Mesenteric fat pad (tissue), 1 donor: ENCODE measurements around the gene UBE2F. TPM values are rescaled to one million over a fixed set of nuclear protein-coding genes. Genes with fewer than 3 reads are reported as not detected.

Experiments used
- DNase-seq: peaks from one replicate; pipeline ENCODE4 v3.0.0-alpha.2; 2020; ENCODE audit warnings: low spot score
- total RNA-seq: library from RNA; stranded (reverse); fragmentation: NEBNext Ultra II Directional; extraction: Animal tissue kit (Norgen Biotek cat#: 25700); gene quantifications from one replicate; pipeline ENCODE4 v1.2.1, GENCODE V29; 2021
- donor health status: DM: yes; HTN: yes; CAD: no.

The UBE2F gene
- total RNA-seq, 1 donor from 2014 or later = 58.8 TPM

GRCh38 chr2:238069021-238069709, 102.4 kb downstream of the UBE2F start:
- no peak for DNase-seq

- no peak for DNase-seq
Observed at GRCh38 chr2:238069877-238070276, 103.1 kb downstream of the UBE2F start.

- DNase-seq = no peak
Observed at GRCh38 chr2:238075397-238075796, 108.6 kb downstream of the UBE2F start.

- no peak for DNase-seq
Observed at GRCh38 chr2:238077292-238077691, 110.5 kb downstream of the UBE2F start.

GRCh38 chr2:238079874-238080327, 113.1 kb downstream of the UBE2F start:
- DNase-seq = no peak

- no peak for DNase-seq
Observed at GRCh38 chr2:238080518-238080917, 113.7 kb downstream of the UBE2F start.

- DNase-seq = no peak
Observed at GRCh38 chr2:238081150-238081549, 114.3 kb downstream of the UBE2F start.

- no peak for DNase-seq
Observed at GRCh38 chr2:238081561-238081960, 114.7 kb downstream of the UBE2F start.

GRCh38 chr2:238082151-238082550, 115.3 kb downstream of the UBE2F start:
- DNase-seq = no peak

GRCh38 chr2:238082827-238083226, 116.0 kb downstream of the UBE2F start:
- DNase-seq = no peak

GRCh38 chr2:238083919-238084318, 117.1 kb downstream of the UBE2F start:
- DNase-seq = no peak

GRCh38 chr2:238084761-238085160, 117.9 kb downstream of the UBE2F start:
- DNase-seq = no peak

- DNase-seq = no peak
Observed at GRCh38 chr2:238085899-238086298, 119.1 kb downstream of the UBE2F start.

- DNase-seq = no peak
Observed at GRCh38 chr2:238087211-238087610, 120.4 kb downstream of the UBE2F start.

- peak; percentile 41 for DNase-seq
Observed at GRCh38 chr2:238090887-238091286, 124.1 kb downstream of the UBE2F start.

- peak; percentile 89 for DNase-seq
Observed at GRCh38 chr2:238091436-238092060, 124.7 kb downstream of the UBE2F start.

Other genes starting within 250 kb of the UBE2F start
- 1.3 TPM for gene RBM44, start 168.2 kb upstream of the UBE2F start, total RNA-seq
- gene RAMP1, start 107.4 kb upstream of the UBE2F start, total RNA-seq = 21.8 TPM
- gene SCLY, start 94.0 kb downstream of the UBE2F start, total RNA-seq = 13.6 TPM
- gene ESPNL, start 133.3 kb downstream of the UBE2F start, total RNA-seq = 0.48 TPM
- 4.4 TPM for gene KLHL30, start 171.7 kb downstream of the UBE2F start, total RNA-seq
- 1.5 TPM for gene ERFE, start 192.0 kb downstream of the UBE2F start, total RNA-seq
- 36.4 TPM for gene ILKAP, start 236.7 kb downstream of the UBE2F start, total RNA-seq